ENCODE measurements around the gene SLC34A1.
"Not testable (repeated sequence)": the region's sequence is repeated elsewhere in the genome, so short reads cannot be mapped to it uniquely, and the experiment has no call there.

The SLC34A1 gene

GRCh38 chr5:177371120-177372033 is 12.9 kb upstream of the SLC34A1 start:
- TF ChIP-seq CTCF (IDR thresholded peaks at IDR 0.05; ENCODE audit: low read depth, low read length), result no peak
- no peak for DNase-seq (ENCODE audit: extremely low read depth, low read depth)

- no peak for DNase-seq (ENCODE audit: extremely low read depth, low read depth)
- no peak for TF ChIP-seq CTCF (IDR thresholded peaks at IDR 0.05; ENCODE audit: low read depth, low read length)
Measured at GRCh38 chr5:177372034-177372896, 12.0 kb upstream of the SLC34A1 start.

DNA sequence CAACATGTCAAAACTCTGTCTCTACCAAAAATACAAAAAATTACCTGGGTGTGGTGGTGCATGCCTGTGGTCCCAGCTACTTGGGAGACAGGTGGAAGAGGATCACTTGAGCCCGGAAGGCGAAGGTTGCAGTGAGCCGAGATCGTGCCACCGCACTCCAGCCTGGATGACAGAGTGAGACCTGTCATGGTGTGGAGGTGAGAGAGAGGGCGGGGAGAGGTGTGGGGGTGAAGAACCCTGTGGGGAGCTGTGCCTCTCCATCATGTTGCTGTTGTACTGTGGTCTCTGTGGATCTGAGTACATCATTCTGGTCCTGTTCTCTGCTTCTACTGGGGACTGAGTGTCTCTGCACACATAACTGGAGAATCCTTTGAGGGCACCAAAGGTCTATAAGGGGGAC is 11.3 kb upstream of the SLC34A1 start:
- DNase-seq (ENCODE audit: extremely low read depth, low read depth), result no peak
- no peak for TF ChIP-seq CTCF (IDR thresholded peaks at IDR 0.05; ENCODE audit: low read depth, low read length)

- no peak for DNase-seq (ENCODE audit: extremely low read depth, low read depth)
- TF ChIP-seq CTCF (IDR thresholded peaks at IDR 0.05; ENCODE audit: low read depth, low read length), result no peak
Measured at GRCh38 chr5:177373806-177374205, 10.4 kb upstream of the SLC34A1 start.

DNA sequence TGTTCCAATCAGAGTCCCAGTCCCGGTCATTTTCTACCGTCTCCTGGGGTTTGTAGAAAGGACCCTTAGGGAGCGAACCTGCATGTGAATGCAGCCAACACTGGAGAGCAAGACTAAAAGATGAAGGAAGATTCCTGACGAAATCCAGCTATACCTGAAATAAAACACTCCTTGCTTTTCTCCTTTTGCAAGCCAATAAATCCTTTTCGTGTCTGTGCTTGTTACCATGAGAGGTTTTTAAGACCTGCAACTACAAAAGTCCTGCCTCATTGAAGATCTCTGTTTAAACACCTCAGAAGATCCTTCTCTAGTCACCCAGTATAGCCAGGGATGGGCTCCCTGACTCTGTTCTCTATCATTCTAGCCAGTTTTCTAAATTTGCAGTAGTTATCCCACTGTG is 10.0 kb upstream of the SLC34A1 start:
- DNase-seq (ENCODE audit: extremely low read depth, low read depth), result no peak
- no peak for TF ChIP-seq CTCF (IDR thresholded peaks at IDR 0.05; ENCODE audit: low read depth, low read length)

DNA sequence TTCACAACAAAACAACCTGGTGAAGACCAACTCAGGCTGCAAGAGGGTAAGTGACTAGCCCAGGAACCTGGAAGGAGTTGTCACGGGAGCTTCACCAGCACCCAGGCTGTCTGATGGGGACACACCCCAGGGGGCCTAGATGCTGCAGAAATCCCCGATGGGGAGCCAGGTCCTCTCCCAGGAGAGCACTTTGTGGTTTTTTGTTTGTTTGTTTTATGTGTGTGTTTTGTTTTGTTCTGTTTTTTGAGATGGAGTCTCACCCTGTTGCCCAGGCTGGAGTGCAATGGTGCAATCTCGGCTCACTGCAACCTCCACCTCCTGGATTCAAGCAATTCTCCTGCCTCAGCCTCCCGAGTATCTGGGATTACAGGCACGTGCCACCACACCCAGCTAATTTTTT is 8.7 kb upstream of the SLC34A1 start:
- not testable (repeated sequence) for DNase-seq (ENCODE audit: extremely low read depth, low read depth)

- no peak for DNase-seq (ENCODE audit: extremely low read depth, low read depth)
- no peak for TF ChIP-seq CTCF (IDR thresholded peaks at IDR 0.05; ENCODE audit: low read depth, low read length)
Measured at GRCh38 chr5:177376107-177376506, 8.1 kb upstream of the SLC34A1 start.

All from AG09319 (cell line).